GM08714 (cell line): ENCODE data around the gene AXIN2.

Experiments used
- H3K4me3 ChIP-seq: fragments of 200-500 bp; sonication (Bioruptor generic); 2 replicates; pipeline ENCODE4 v1.5.1; 2014; ENCODE audit warnings: mild to moderate bottlenecking, low read length, inconsistent platforms
- ZNF274 ChIP-seq: IDR thresholded peaks from 2 replicates; pipeline ENCODE4 v1.6.1; 2012; ENCODE audit warnings: mild to moderate bottlenecking, low read depth, low read length

AXIN2 gene

GRCh38 chr17:65553009-65553645 lies 8.3 kb downstream of the AXIN2 start:
- TF ChIP-seq ZNF274 = no peak
- no peak overlapping the region for H3K4me3 ChIP-seq

GRCh38 chr17:65552214-65552613 lies 9.2 kb downstream of the AXIN2 start:
- no peak for TF ChIP-seq ZNF274
- no peak overlapping the region for H3K4me3 ChIP-seq

- no peak for TF ChIP-seq ZNF274
Observed at GRCh38 chr17:65551267-65552040, 10.0 kb downstream of the AXIN2 start.

GRCh38 chr17:65550758-65551157 lies 10.7 kb downstream of the AXIN2 start:
- H3K4me3 ChIP-seq = no peak overlapping the region
- TF ChIP-seq ZNF274 = no peak

More at GRCh38 chr17:65551267-65552040, 10.0 kb downstream of the AXIN2 start:
- no peak overlapping the region for H3K4me3 ChIP-seq

- H3K4me3 ChIP-seq = no peak overlapping the region
- TF ChIP-seq ZNF274 = no peak
Observed at GRCh38 chr17:65550075-65550662, 11.3 kb downstream of the AXIN2 start.

- TF ChIP-seq ZNF274 = no peak
- no peak overlapping the region for H3K4me3 ChIP-seq
Observed at GRCh38 chr17:65548269-65548969, 13.0 kb downstream of the AXIN2 start.

- no peak for TF ChIP-seq ZNF274
- H3K4me3 ChIP-seq = no peak overlapping the region
Observed at GRCh38 chr17:65547253-65547670, 14.2 kb downstream of the AXIN2 start.

- TF ChIP-seq ZNF274 = no peak
- no peak overlapping the region for H3K4me3 ChIP-seq
Observed at GRCh38 chr17:65546579-65546978, 14.9 kb downstream of the AXIN2 start.

GRCh38 chr17:65545705-65546523 lies 15.5 kb downstream of the AXIN2 start:
- H3K4me3 ChIP-seq = no peak overlapping the region
- TF ChIP-seq ZNF274 = no peak

GRCh38 chr17:65544672-65545071 lies 16.8 kb downstream of the AXIN2 start:
- no peak overlapping the region for H3K4me3 ChIP-seq
- TF ChIP-seq ZNF274 = no peak

- no peak for TF ChIP-seq ZNF274
- no peak overlapping the region for H3K4me3 ChIP-seq
Observed at GRCh38 chr17:65542610-65543009, 18.8 kb downstream of the AXIN2 start.

GRCh38 chr17:65542067-65542466 lies 19.4 kb downstream of the AXIN2 start:
- TF ChIP-seq ZNF274 = no peak
- H3K4me3 ChIP-seq = no peak overlapping the region

GRCh38 chr17:65541453-65541852 lies 20.0 kb downstream of the AXIN2 start:
- H3K4me3 ChIP-seq = no peak overlapping the region
- no peak for TF ChIP-seq ZNF274

- no peak for TF ChIP-seq ZNF274
- no peak overlapping the region for H3K4me3 ChIP-seq
Observed at GRCh38 chr17:65539630-65540266, 21.7 kb downstream of the AXIN2 start.
